Kidney (tissue), 14 donors: ENCODE results near the gene SQSTM1. TPM values are rescaled to one million over a fixed set of nuclear protein-coding genes. Genes with fewer than 3 reads are reported as not detected.

Experiments
- DNase-seq, 5 donors: peaks; one replicate each; pipeline ENCODE4 v3.0.0-alpha.2; 2013 to 2020
- FAIRE-seq: peaks from 2 replicates; lab custom pipeline; 2012; peaks lifted over from hg19 to GRCh38; lab: Jason Lieb, UNC
- H3K27ac ChIP-seq, 2 donors: one replicate each; pipeline ENCODE4 v1.7.0; 2013; ENCODE audit warnings: low read depth in 2 of 2, low read length in 2 of 2, inconsistent platforms in 1 of 2
- H3K27me3 ChIP-seq: one replicate; pipeline ENCODE4 v1.7.1; 2013; ENCODE audit warnings: low read length, inconsistent platforms; ENCODE audit not compliant: control insufficient read depth, insufficient read depth
- H3K36me3 ChIP-seq, 3 donors: one replicate each; pipeline versions ENCODE4 v1.7.0 to v1.7.1; 2013; ENCODE audit warnings: low read length in 3 of 3, control low read depth in 1 of 3, inconsistent platforms in 1 of 3; ENCODE audit not compliant: insufficient read depth in 3 of 3, control insufficient read depth in 2 of 3
- H3K4me1 ChIP-seq, 3 donors: one replicate each; pipeline versions ENCODE4 v1.7.0 to v1.7.1; 2013; ENCODE audit warnings: low read length in 3 of 3, inconsistent platforms in 1 of 3, low read depth in 1 of 3; ENCODE audit not compliant: control insufficient read depth in 2 of 3, insufficient read depth in 2 of 3
- H3K4me3 ChIP-seq, 3 donors: one replicate each; pipeline versions ENCODE4 v1.7.0 to v1.8.1; 2013; ENCODE audit warnings: low read length in 3 of 3, control low read depth in 1 of 3, inconsistent platforms in 1 of 3
- H3K9ac ChIP-seq, 3 donors: one replicate each; pipeline versions ENCODE4 v1.7.0 to v1.7.1; 2013; ENCODE audit warnings: low read length in 3 of 3, control low read depth in 1 of 3, inconsistent platforms in 1 of 3
- H3K9me3 ChIP-seq, 3 donors: one replicate each; pipeline versions ENCODE4 v1.7.0 to v1.7.1; 2013; ENCODE audit warnings: low read length in 3 of 3, control low read depth in 1 of 3, inconsistent platforms in 1 of 3; ENCODE audit not compliant: control insufficient read depth in 2 of 3, insufficient read depth in 1 of 3
- intact Hi-C: fragments of 100-400 bp; cut with DNase I; formaldehyde crosslinking; loops from one replicate; pipeline ENCODE4 v1.11.1; 2022
- polyA plus RNA-seq: library from polyadenylated mRNA; stranded (reverse); fragments of 350-450 nt; fragmentation: Illumina TruSeq; extraction: RNeasy Lipid Tissue Mini Kit (QIAGEN cat#74804); gene quantifications from one replicate; pipeline ENCODE4 v1.2.3, GENCODE V29; 2014; ENCODE audit warnings: low read depth, low replicate concordance; ENCODE audit not compliant: insufficient read depth
- total RNA-seq: library from RNA; stranded (reverse); fragmentation: NEBNext Ultra II Directional; extraction: Animal tissue kit (Norgen Biotek cat#: 25700); gene quantifications from one replicate; pipeline ENCODE4 v1.2.1, GENCODE V29; 2021
- TF ChIP-seq, protein P1 (sequence below): IDR thresholded peaks from 3 replicates; pipeline ENCODE4 v1.5.1; 2012; ENCODE audit warnings: mild to moderate bottlenecking, moderate library complexity, borderline replicate concordance; ENCODE audit not compliant: insufficient read depth; ENCODE audit errors: extremely low read depth
- donor health status: control.
- donor health status: control.
- donor health status: control.
- donor health status: control.
- donor health status: control.
- donor health status: DM: yes; HTN: yes; CAD: no.
- donor health status: Normal renal cell carcinoma (clear cell type).

SQSTM1 gene
- total and polyA plus RNA-seq, 2 donors from 2014 or later = 249 to 309 TPM

DNA sequence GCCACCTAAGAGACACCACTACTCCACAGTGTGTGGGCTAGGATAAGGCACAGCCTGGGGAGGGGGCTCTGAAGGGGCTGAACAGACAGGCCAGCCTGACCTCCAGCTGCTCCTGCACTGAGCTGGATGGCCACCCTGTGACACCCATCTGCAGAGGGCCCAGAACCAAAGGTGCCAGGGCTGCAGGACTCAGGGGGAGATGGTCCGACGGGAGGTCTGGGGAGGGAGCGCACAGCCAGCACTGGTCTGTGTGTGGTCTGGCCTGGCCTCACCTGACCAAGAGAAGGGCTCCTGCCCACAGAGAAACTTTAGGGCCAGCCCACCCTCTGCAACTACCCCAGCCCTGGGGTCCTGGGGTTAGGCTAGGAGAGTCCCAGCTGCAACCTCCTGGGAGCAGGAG is 26.1 kb upstream of the SQSTM1 start:
- no peaks in the 10 kb centered on the region for H3K27me3 ChIP-seq
- peaks cover 0 to 22% (median 5%) of the 10 kb centered on the region in 3 donors for H3K36me3 ChIP-seq
- peak in 1 of 5 donors; percentile 52 for DNase-seq
- H3K9ac ChIP-seq = peak overlapping the region in 1 of 3 donors; percentile 10
- H3K27ac ChIP-seq = no peak overlapping the region
- intact Hi-C loops = no loop called here
- H3K9me3 ChIP-seq = no peaks in the 10 kb centered on the region
- FAIRE-seq = no peak
- peak overlapping the region in 1 of 3 donors; percentile 54 for H3K4me3 ChIP-seq
- TF ChIP-seq, protein P1, sequence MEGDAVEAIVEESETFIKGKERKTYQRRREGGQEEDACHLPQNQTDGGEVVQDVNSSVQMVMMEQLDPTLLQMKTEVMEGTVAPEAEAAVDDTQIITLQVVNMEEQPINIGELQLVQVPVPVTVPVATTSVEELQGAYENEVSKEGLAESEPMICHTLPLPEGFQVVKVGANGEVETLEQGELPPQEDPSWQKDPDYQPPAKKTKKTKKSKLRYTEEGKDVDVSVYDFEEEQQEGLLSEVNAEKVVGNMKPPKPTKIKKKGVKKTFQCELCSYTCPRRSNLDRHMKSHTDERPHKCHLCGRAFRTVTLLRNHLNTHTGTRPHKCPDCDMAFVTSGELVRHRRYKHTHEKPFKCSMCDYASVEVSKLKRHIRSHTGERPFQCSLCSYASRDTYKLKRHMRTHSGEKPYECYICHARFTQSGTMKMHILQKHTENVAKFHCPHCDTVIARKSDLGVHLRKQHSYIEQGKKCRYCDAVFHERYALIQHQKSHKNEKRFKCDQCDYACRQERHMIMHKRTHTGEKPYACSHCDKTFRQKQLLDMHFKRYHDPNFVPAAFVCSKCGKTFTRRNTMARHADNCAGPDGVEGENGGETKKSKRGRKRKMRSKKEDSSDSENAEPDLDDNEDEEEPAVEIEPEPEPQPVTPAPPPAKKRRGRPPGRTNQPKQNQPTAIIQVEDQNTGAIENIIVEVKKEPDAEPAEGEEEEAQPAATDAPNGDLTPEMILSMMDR = no peak
- peaks cover 0 to 33% (median 6%) of the 10 kb centered on the region in 3 donors for H3K4me1 ChIP-seq

DNA sequence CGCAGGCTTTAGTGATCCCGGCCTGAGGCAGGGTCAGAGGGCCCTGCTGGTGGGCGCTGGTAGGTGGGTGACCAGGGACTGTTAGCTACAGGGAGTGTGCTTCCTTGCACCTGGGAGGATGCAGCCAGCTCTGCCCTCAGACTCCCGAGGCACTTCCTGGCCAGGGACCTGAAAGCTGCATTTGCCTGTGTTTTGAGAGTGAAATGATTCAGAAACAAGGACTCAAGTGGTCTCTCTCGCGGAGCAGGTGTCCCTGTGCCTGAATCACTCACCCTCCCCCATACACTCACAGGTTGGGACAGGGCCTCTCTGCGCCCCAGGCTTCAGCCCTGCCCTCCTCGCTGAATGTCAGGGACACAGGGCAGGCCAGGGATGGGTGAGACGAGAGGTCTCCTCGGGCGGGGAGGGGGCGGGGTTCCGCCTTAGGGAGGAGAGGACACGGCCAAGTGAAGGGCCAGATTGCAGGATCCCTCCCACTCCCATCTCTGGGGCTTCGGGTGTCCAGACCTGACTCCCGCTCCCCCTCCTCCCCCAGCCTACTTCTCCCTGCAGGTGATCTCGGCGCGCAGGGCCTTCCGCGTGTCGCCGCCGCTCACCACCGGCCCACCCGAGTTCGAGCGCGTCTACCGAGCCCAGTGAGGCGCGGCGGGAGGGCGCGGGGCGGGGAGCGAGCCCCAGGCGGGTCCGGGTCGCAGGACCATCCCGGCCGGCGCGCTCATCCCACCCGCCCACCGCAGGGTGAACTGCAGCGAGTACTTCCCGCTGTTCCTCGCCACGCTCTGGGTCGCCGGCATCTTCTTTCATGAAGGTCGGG is 25.4 kb upstream of the SQSTM1 start:
- intact Hi-C loops = no loop called here
- peak overlapping the region; percentile 20 to 54 (median 51) for H3K4me3 ChIP-seq
- no peaks in the 10 kb centered on the region for H3K9me3 ChIP-seq
- TF ChIP-seq, protein P1 = no peak
- H3K27ac ChIP-seq = peak overlapping the region; percentile 66 to 77
- DNase-seq (peak; percentile 68 to 87 (median 77)), FAIRE-seq (no peak)
- peaks cover 0 to 33% (median 6%) of the 10 kb centered on the region in 3 donors for H3K4me1 ChIP-seq
- peaks cover 0 to 26% (median 10%) of the 10 kb centered on the region in 3 donors for H3K36me3 ChIP-seq
- no peaks in the 10 kb centered on the region for H3K27me3 ChIP-seq
- peak overlapping the region in 2 of 3 donors; percentile 43 to 56 for H3K9ac ChIP-seq

DNA sequence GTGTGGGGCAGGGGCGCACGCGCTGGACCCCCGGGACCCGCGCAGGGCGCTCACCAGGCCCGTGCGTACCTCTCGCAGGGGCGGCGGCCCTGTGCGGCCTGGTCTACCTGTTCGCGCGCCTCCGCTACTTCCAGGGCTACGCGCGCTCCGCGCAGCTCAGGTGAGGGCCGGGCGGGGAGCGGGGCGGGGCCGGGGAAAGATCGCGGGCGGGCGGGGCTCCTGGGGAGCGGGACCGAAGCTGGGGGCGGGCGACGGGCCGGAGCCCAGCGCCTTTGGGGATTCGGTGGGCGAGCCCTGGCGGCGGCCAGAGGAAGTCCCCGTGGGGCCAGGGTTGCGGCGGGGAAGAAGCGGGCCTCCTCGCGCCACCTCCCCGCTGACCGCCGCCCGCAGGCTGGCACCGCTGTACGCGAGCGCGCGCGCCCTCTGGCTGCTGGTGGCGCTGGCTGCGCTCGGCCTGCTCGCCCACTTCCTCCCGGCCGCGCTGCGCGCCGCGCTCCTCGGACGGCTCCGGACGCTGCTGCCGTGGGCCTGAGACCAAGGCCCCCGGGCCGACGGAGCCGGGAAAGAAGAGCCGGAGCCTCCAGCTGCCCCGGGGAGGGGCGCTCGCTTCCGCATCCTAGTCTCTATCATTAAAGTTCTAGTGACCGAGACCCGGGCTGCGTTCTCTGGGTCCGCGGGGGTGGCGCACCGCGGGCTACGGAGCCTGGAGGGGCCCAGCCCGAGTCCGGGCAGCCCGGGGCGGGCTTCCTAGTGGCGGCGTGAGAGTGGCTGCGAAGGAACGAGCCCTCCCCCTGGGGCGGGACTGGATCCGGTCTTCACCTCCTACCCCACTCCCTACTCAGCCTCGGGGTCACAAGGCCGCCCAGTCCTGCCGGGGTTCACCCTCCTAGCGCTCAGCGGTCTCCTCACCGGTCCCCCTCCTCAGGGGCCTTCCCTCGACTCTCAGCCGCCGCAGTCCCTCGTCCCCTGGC is 24.6 kb upstream of the SQSTM1 start:
- Histone ChIP-seq H3K4me1 (peaks cover 0 to 33% (median 6%) of the 10 kb centered on the region in 3 donors), H3K9me3 (no peaks in the 10 kb centered on the region), H3K27me3 (no peaks in the 10 kb centered on the region), H3K9ac (peak overlapping the region in 1 of 3 donors; percentile 73), H3K4me3 (peak overlapping the region; percentile 20 to 54 (median 51)), H3K27ac (peak overlapping the region; percentile 66 to 78), H3K36me3 (peaks cover 0 to 29% (median 10%) of the 10 kb centered on the region in 3 donors)
- TF ChIP-seq, protein P1 = peak; percentile 95
- intact Hi-C loops = no loop called here
- FAIRE-seq = no peak
- peak; percentile 83 to 94 (median 88) for DNase-seq
